ENCODE measurements around the gene IDH3A.

The IDH3A gene

GRCh38 chr15:78174401-78174800, 25.2 kb downstream of the IDH3A start:
- Histone ChIP-seq H3K4me1 (ENCODE audit: insufficient read depth, low read length, poor library complexity, severe bottlenecking) (peaks cover 42% of the 10 kb centered on the region), H4K20me1 (ENCODE audit: insufficient read depth, low read length, poor library complexity, severe bottlenecking) (no peaks in the 10 kb centered on the region), H3K9ac (ENCODE audit: low read depth, low read length, poor library complexity, severe bottlenecking) (peak overlapping the region; percentile 62), H3K4me2 (ENCODE audit: low read depth, low read length, poor library complexity, severe bottlenecking) (peak overlapping the region; percentile 76), H3K9me3 (ENCODE audit: insufficient read depth, low read depth, low read length) (no peaks in the 10 kb centered on the region), H3K36me3 (ENCODE audit: insufficient read depth, low read length) (peaks cover 11% of the 10 kb centered on the region), H3F3A (ENCODE audit: low read depth) (no peaks in the 10 kb centered on the region), H2AFZ (ENCODE audit: low read length) (no peak overlapping the region), H3K9me2 (replicated peaks; ENCODE audit: low read depth, low read length) (no peaks in the 10 kb centered on the region), H3K4me3 (ENCODE audit: low read length, poor library complexity, severe bottlenecking) (peak overlapping the region; percentile 56), H3K79me2 (ENCODE audit: insufficient read depth, low read length) (no peaks in the 10 kb centered on the region), H3K27me3 (ENCODE audit: insufficient read depth, low read length, poor library complexity, severe bottlenecking) (no peaks in the 10 kb centered on the region)
- TF ChIP-seq EZH2phosphoT487 (IDR thresholded peaks at IDR 0.05; ENCODE audit: borderline replicate concordance) (no peak), CTCF (conservative IDR thresholded peaks at IDR 0.05; ENCODE audit: low read length) (no peak)

- Histone ChIP-seq H3K36me3 (ENCODE audit: insufficient read depth, low read length) (peaks cover 10% of the 10 kb centered on the region; the same call in 1 of the 2 replicates), H3K4me3 (ENCODE audit: low read length, poor library complexity, severe bottlenecking) (peak overlapping the region; percentile 56), H3K9me2 (replicated peaks; ENCODE audit: low read depth, low read length) (no peaks in the 10 kb centered on the region), H3K4me2 (ENCODE audit: low read depth, low read length, poor library complexity, severe bottlenecking) (peak overlapping the region; percentile 76), H3F3A (ENCODE audit: low read depth) (no peaks in the 10 kb centered on the region), H3K9ac (ENCODE audit: low read depth, low read length, poor library complexity, severe bottlenecking) (peak overlapping the region; percentile 62), H3K79me2 (ENCODE audit: insufficient read depth, low read length) (no peaks in the 10 kb centered on the region), H3K9me3 (ENCODE audit: insufficient read depth, low read depth, low read length) (no peaks in the 10 kb centered on the region), H3K4me1 (ENCODE audit: insufficient read depth, low read length, poor library complexity, severe bottlenecking) (peaks cover 36% of the 10 kb centered on the region), H2AFZ (ENCODE audit: low read length) (no peak overlapping the region), H3K27me3 (ENCODE audit: insufficient read depth, low read length, poor library complexity, severe bottlenecking) (no peaks in the 10 kb centered on the region), H4K20me1 (ENCODE audit: insufficient read depth, low read length, poor library complexity, severe bottlenecking) (no peaks in the 10 kb centered on the region)
- TF ChIP-seq CTCF (conservative IDR thresholded peaks at IDR 0.05; ENCODE audit: low read length) (no peak), EZH2phosphoT487 (IDR thresholded peaks at IDR 0.05; ENCODE audit: borderline replicate concordance) (no peak)
Observed at GRCh38 chr15:78175330-78175729, 26.2 kb downstream of the IDH3A start.

- TF ChIP-seq EZH2phosphoT487 (IDR thresholded peaks at IDR 0.05; ENCODE audit: borderline replicate concordance) (no peak), CTCF (conservative IDR thresholded peaks at IDR 0.05; ENCODE audit: low read length) (peak; percentile 86)
- no peaks in the 10 kb centered on the region for H3K36me3 ChIP-seq (ENCODE audit: insufficient read depth, low read length)
- no peaks in the 10 kb centered on the region for H3K27me3 ChIP-seq (ENCODE audit: insufficient read depth, low read length, poor library complexity, severe bottlenecking)
- peaks cover 31% of the 10 kb centered on the region for H3K4me1 ChIP-seq (ENCODE audit: insufficient read depth, low read length, poor library complexity, severe bottlenecking)
- no peak overlapping the region for H2AFZ ChIP-seq (ENCODE audit: low read length)
- H3K4me2 ChIP-seq (ENCODE audit: low read depth, low read length, poor library complexity, severe bottlenecking) = no peak overlapping the region
- H3F3A ChIP-seq (ENCODE audit: low read depth) = no peaks in the 10 kb centered on the region
- H3K9me3 ChIP-seq (ENCODE audit: insufficient read depth, low read depth, low read length) = no peaks in the 10 kb centered on the region
- no peaks in the 10 kb centered on the region for H3K79me2 ChIP-seq (ENCODE audit: insufficient read depth, low read length)
- no peaks in the 10 kb centered on the region for H4K20me1 ChIP-seq (ENCODE audit: insufficient read depth, low read length, poor library complexity, severe bottlenecking)
- H3K9ac ChIP-seq (ENCODE audit: low read depth, low read length, poor library complexity, severe bottlenecking) = no peak overlapping the region
- H3K9me2 ChIP-seq (replicated peaks; ENCODE audit: low read depth, low read length) = no peaks in the 10 kb centered on the region
- H3K4me3 ChIP-seq (ENCODE audit: low read length, poor library complexity, severe bottlenecking) = no peak overlapping the region
Observed at GRCh38 chr15:78177447-78177873, 28.3 kb downstream of the IDH3A start.

All from Loucy (cell line).